ENCODE results near the gene DNAJC7. TPM values are rescaled to one million over a fixed set of nuclear protein-coding genes. Genes with fewer than 3 reads are reported as not detected.

DNAJC7 gene
- total RNA-seq, 1 experiment from 2014 or later, result 72.0 TPM

DNA sequence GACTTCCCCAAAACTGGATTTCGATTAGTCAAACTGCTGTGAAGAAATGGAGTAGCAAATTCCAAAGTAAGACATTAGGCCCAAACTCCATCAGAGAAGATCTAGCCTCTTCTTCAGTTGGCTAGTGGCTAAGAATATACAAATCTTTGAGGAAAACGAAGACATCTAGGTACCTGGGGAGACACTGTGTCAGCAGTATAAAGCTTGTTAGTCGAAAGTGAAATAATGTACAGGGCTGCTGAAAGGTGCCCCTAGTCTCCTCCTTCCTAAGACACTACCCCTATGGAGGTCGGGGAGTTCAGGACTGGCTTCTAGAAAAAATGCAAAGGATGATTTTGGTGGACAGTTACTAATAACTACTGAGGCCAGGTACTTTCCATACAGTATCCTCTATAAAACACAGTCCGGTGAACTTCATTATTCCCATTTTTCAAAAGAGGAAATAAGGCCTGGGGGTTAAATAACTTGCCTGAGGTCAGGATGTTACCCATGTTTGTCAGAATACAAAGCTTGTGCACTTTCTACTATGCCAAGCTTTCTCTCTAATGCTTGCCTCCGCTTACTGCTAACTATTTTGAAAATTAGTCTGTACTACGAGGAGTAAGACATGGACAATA, 15.0 kb downstream of the DNAJC7 start:
- BruUV-seq (replicated peaks), result no TSS peak
- H3K4me1 ChIP-seq (ENCODE audit: control insufficient read depth, insufficient read depth, low read length), result no peaks in the 10 kb centered on the region
- DNase-seq (ENCODE audit: low read depth, low spot score), result no peak
- intact Hi-C loops (cut with micrococcal nuclease; ENCODE audit: unreplicated experiment), result no loop called here
- H3K36me3 ChIP-seq (ENCODE audit: control insufficient read depth, insufficient read depth, low read length), result no peaks in the 10 kb centered on the region; the same call in 1 of the 2 replicates
- TF ChIP-seq SIN3A (IDR thresholded peaks at IDR 0.05; ENCODE audit: borderline replicate concordance, insufficient read depth, low read depth, low read length) (no peak), POLR2AphosphoS5 (IDR thresholded peaks at IDR 0.05; ENCODE audit: low read depth, low read length) (no peak), TCF7L2 (IDR thresholded peaks at IDR 0.05; ENCODE audit: low read depth, low read length) (no peak)
- TF ChIP-seq, protein P1, sequence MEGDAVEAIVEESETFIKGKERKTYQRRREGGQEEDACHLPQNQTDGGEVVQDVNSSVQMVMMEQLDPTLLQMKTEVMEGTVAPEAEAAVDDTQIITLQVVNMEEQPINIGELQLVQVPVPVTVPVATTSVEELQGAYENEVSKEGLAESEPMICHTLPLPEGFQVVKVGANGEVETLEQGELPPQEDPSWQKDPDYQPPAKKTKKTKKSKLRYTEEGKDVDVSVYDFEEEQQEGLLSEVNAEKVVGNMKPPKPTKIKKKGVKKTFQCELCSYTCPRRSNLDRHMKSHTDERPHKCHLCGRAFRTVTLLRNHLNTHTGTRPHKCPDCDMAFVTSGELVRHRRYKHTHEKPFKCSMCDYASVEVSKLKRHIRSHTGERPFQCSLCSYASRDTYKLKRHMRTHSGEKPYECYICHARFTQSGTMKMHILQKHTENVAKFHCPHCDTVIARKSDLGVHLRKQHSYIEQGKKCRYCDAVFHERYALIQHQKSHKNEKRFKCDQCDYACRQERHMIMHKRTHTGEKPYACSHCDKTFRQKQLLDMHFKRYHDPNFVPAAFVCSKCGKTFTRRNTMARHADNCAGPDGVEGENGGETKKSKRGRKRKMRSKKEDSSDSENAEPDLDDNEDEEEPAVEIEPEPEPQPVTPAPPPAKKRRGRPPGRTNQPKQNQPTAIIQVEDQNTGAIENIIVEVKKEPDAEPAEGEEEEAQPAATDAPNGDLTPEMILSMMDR (IDR thresholded peaks at IDR 0.05), result no peak
- TF ChIP-seq, protein P2, sequence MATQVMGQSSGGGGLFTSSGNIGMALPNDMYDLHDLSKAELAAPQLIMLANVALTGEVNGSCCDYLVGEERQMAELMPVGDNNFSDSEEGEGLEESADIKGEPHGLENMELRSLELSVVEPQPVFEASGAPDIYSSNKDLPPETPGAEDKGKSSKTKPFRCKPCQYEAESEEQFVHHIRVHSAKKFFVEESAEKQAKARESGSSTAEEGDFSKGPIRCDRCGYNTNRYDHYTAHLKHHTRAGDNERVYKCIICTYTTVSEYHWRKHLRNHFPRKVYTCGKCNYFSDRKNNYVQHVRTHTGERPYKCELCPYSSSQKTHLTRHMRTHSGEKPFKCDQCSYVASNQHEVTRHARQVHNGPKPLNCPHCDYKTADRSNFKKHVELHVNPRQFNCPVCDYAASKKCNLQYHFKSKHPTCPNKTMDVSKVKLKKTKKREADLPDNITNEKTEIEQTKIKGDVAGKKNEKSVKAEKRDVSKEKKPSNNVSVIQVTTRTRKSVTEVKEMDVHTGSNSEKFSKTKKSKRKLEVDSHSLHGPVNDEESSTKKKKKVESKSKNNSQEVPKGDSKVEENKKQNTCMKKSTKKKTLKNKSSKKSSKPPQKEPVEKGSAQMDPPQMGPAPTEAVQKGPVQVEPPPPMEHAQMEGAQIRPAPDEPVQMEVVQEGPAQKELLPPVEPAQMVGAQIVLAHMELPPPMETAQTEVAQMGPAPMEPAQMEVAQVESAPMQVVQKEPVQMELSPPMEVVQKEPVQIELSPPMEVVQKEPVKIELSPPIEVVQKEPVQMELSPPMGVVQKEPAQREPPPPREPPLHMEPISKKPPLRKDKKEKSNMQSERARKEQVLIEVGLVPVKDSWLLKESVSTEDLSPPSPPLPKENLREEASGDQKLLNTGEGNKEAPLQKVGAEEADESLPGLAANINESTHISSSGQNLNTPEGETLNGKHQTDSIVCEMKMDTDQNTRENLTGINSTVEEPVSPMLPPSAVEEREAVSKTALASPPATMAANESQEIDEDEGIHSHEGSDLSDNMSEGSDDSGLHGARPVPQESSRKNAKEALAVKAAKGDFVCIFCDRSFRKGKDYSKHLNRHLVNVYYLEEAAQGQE (IDR thresholded peaks at IDR 0.05; ENCODE audit: insufficient read depth in 1 of 2, low read depth in 2 of 2, low read length in 1 of 2), result no peak
- H3K9me3 ChIP-seq (ENCODE audit: control insufficient read depth, insufficient read depth, low read depth, low read length), result no peaks in the 10 kb centered on the region
- no peak for ATAC-seq
- CTCF ChIA-PET, result no interaction called here
- H3K4me3 ChIP-seq (ENCODE audit: low read depth in 2 of 2, low read length in 2 of 2), result no peak overlapping the region
- POLR2A ChIA-PET, result interaction anchor here (0.6 kb wide), 1 partner anchor 69 kb away, joined by 11 read pairs; no protein-coding TSS in a partner anchor
- in situ Hi-C loops (cut with HindIII; ENCODE audit: low pct_unique_long_range_greater_than_20kb, low sequenced_read_pairs), result no loop called here
- no peak overlapping the region for H3K27ac ChIP-seq (ENCODE audit: low read length)
- no peaks in the 10 kb centered on the region for H3K27me3 ChIP-seq (ENCODE audit: control insufficient read depth, insufficient read depth, low read length)

DNA sequence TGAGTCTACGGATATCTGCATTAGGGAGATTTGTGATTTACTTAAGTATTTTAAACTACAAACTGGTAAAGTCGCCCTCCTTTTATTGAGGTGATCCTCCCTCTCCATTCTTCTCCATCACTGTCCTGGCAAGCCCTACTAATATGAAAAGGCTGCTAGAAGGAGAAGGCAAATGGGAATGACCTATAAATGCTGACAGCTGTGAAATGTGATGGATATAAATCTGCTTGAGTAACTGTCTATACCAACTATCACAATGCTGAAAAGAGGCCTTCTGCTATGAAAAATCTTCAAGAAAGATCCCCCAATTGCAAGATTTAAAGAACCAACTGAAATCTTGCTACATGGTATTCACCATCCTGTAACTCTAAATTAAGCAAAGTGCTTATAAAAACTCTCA, 15.5 kb downstream of the DNAJC7 start:
- DNase-seq (ENCODE audit: low read depth, low spot score) (no peak), ATAC-seq (no peak)
- in situ Hi-C loops (cut with HindIII; ENCODE audit: low pct_unique_long_range_greater_than_20kb, low sequenced_read_pairs) (no loop called here), intact Hi-C loops (cut with micrococcal nuclease; ENCODE audit: unreplicated experiment) (no loop called here)
- no peaks in the 10 kb centered on the region for H3K27me3 ChIP-seq (ENCODE audit: control insufficient read depth, insufficient read depth, low read length)
- BruUV-seq (replicated peaks), result no TSS peak
- no peaks in the 10 kb centered on the region; the same call in 1 of the 2 replicates for H3K36me3 ChIP-seq (ENCODE audit: control insufficient read depth, insufficient read depth, low read length)
- no peak overlapping the region for H3K4me3 ChIP-seq (ENCODE audit: low read depth in 2 of 2, low read length in 2 of 2)
- ChIA-PET POLR2A (interaction anchor here (0.6 kb wide), 1 partner anchor 69 kb away, joined by 11 read pairs; no protein-coding TSS in a partner anchor), CTCF (no interaction called here)
- TF ChIP-seq, protein P2 (IDR thresholded peaks at IDR 0.05; ENCODE audit: insufficient read depth in 1 of 2, low read depth in 2 of 2, low read length in 1 of 2), result no peak
- H3K9me3 ChIP-seq (ENCODE audit: control insufficient read depth, insufficient read depth, low read depth, low read length), result no peaks in the 10 kb centered on the region
- H3K4me1 ChIP-seq (ENCODE audit: control insufficient read depth, insufficient read depth, low read length), result no peaks in the 10 kb centered on the region
- no peak overlapping the region for H3K27ac ChIP-seq (ENCODE audit: low read length)
